GM23338 (cell line): ENCODE data around the gene CACNA2D4.

Experiments used
- CREB1 ChIP-seq: fragments of 250-450 bp; sonication (Bioruptor Pico); IDR thresholded peaks from 2 replicates; pipeline ENCODE4 v1.5.0; 2020; ENCODE audit warnings: low read depth, mild to moderate bottlenecking, moderate library complexity
- CTCF ChIP-seq, 2 experiments: fragments of 200-600 bp in 1 of 2; sonication (generic) in 1 of 2; conservative IDR thresholded peaks; 2 replicates each; pipeline versions ENCODE4 v1.5.1 to v1.6.1; 2016 to 2017; ENCODE audit warnings: antibody characterized with exemption in 2 of 2, low read depth in 2 of 2, mild to moderate bottlenecking in 2 of 2, moderate library complexity in 1 of 2
- EZH2 ChIP-seq: fragments of 200-600 bp; sonication (generic); IDR thresholded peaks from one replicate; pipeline ENCODE4 v1.8.0; 2017; ENCODE audit warnings: antibody characterized with exemption, mild to moderate bottlenecking, low read depth; ENCODE audit not compliant: unreplicated experiment
- EZH2phosphoT487 ChIP-seq: fragments of 200-600 bp; sonication (generic); IDR thresholded peaks from one replicate; pipeline ENCODE4 v1.8.1; 2018; ENCODE audit warnings: antibody characterized with exemption; ENCODE audit not compliant: unreplicated experiment
- JUNB ChIP-seq: IDR thresholded peaks from one replicate; pipeline ENCODE4 v1.6.1; 2016; ENCODE audit warnings: antibody characterized with exemption; ENCODE audit not compliant: unreplicated experiment
- NANOG ChIP-seq: IDR thresholded peaks from 2 replicates; pipeline ENCODE4 v1.6.1; 2016; ENCODE audit warnings: antibody characterized with exemption, borderline replicate concordance
- POLR2AphosphoS5 ChIP-seq: IDR thresholded peaks from 2 replicates; pipeline ENCODE4 v1.6.1; 2016; ENCODE audit warnings: antibody characterized with exemption, low read depth
- STAT1 ChIP-seq: IDR thresholded peaks from one replicate; pipeline ENCODE4 v1.6.1; 2016; ENCODE audit warnings: antibody characterized with exemption; ENCODE audit not compliant: unreplicated experiment
- ZNF114 ChIP-seq: fragments of 250-450 bp; sonication (Bioruptor Pico); IDR thresholded peaks from 2 replicates; pipeline ENCODE4 v1.5.0; 2020; ENCODE audit warnings: mild to moderate bottlenecking, moderate library complexity
- ZNF331 ChIP-seq: fragments of 250-450 bp; sonication (Bioruptor Pico); IDR thresholded peaks from 2 replicates; pipeline ENCODE4 v1.5.0; 2020; ENCODE audit warnings: low read depth, mild to moderate bottlenecking, moderate library complexity
- TF ChIP-seq, protein P1 (sequence below): IDR thresholded peaks from one replicate; pipeline ENCODE4 v1.6.1; 2018; ENCODE audit warnings: antibody characterized with exemption; ENCODE audit not compliant: unreplicated experiment
- TF ChIP-seq, protein P2 (sequence below): IDR thresholded peaks from 2 replicates; pipeline ENCODE4 v1.6.1; 2016; ENCODE audit warnings: antibody characterized with exemption
- TF ChIP-seq, protein P3 (sequence below): fragments of 250-450 bp; sonication (Bioruptor Pico); IDR thresholded peaks from 2 replicates; pipeline ENCODE4 v1.5.0; 2020; ENCODE audit warnings: mild to moderate bottlenecking, moderate library complexity

DNA sequence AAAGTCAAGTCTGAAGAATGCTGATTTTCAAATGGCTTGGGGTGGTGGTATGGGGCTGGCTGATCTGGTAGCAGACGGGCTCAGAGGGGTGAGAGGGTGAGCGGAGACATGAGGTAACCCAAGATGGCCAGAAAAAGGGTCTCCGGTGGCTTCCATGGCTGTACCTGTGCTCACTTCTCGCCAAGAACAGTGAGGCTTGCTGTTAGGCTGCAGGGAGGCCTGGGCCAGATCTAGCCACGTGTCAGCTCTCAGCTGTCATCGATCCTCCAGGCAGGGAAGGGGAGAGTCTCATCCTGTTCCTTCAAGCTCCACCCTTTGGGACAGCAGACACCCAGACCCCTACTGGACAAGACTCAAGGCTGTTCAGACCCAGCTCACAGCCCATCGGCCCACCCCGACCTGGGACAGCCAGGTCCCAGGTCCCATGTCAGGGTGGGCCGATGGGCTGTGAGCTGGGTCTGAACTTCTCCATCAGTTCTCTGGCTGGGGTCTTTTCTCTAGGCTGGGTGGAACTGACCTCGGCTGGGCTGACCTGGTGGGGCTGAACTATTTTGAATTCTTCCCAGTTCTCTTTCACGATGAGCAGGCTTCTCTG, 89.0 kb downstream of the CACNA2D4 start:
- TF ChIP-seq CTCF (conservative IDR thresholded peaks at IDR 0.05; ENCODE audit: low read depth in 2 of 2): no peak
- no peak for TF ChIP-seq NANOG
- no peak for TF ChIP-seq EZH2
- TF ChIP-seq ZNF331: no peak
- no peak for TF ChIP-seq JUNB
- TF ChIP-seq POLR2AphosphoS5: no peak
- no peak for TF ChIP-seq STAT1
- no peak for TF ChIP-seq CREB1 (CRISPR knock-in tag)
- TF ChIP-seq, protein P1, sequence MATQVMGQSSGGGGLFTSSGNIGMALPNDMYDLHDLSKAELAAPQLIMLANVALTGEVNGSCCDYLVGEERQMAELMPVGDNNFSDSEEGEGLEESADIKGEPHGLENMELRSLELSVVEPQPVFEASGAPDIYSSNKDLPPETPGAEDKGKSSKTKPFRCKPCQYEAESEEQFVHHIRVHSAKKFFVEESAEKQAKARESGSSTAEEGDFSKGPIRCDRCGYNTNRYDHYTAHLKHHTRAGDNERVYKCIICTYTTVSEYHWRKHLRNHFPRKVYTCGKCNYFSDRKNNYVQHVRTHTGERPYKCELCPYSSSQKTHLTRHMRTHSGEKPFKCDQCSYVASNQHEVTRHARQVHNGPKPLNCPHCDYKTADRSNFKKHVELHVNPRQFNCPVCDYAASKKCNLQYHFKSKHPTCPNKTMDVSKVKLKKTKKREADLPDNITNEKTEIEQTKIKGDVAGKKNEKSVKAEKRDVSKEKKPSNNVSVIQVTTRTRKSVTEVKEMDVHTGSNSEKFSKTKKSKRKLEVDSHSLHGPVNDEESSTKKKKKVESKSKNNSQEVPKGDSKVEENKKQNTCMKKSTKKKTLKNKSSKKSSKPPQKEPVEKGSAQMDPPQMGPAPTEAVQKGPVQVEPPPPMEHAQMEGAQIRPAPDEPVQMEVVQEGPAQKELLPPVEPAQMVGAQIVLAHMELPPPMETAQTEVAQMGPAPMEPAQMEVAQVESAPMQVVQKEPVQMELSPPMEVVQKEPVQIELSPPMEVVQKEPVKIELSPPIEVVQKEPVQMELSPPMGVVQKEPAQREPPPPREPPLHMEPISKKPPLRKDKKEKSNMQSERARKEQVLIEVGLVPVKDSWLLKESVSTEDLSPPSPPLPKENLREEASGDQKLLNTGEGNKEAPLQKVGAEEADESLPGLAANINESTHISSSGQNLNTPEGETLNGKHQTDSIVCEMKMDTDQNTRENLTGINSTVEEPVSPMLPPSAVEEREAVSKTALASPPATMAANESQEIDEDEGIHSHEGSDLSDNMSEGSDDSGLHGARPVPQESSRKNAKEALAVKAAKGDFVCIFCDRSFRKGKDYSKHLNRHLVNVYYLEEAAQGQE: no peak
- no peak for TF ChIP-seq EZH2phosphoT487
- TF ChIP-seq, protein P2, sequence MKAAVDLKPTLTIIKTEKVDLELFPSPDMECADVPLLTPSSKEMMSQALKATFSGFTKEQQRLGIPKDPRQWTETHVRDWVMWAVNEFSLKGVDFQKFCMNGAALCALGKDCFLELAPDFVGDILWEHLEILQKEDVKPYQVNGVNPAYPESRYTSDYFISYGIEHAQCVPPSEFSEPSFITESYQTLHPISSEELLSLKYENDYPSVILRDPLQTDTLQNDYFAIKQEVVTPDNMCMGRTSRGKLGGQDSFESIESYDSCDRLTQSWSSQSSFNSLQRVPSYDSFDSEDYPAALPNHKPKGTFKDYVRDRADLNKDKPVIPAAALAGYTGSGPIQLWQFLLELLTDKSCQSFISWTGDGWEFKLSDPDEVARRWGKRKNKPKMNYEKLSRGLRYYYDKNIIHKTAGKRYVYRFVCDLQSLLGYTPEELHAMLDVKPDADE: no peak
- TF ChIP-seq ZNF114: no peak
- TF ChIP-seq, protein P3, sequence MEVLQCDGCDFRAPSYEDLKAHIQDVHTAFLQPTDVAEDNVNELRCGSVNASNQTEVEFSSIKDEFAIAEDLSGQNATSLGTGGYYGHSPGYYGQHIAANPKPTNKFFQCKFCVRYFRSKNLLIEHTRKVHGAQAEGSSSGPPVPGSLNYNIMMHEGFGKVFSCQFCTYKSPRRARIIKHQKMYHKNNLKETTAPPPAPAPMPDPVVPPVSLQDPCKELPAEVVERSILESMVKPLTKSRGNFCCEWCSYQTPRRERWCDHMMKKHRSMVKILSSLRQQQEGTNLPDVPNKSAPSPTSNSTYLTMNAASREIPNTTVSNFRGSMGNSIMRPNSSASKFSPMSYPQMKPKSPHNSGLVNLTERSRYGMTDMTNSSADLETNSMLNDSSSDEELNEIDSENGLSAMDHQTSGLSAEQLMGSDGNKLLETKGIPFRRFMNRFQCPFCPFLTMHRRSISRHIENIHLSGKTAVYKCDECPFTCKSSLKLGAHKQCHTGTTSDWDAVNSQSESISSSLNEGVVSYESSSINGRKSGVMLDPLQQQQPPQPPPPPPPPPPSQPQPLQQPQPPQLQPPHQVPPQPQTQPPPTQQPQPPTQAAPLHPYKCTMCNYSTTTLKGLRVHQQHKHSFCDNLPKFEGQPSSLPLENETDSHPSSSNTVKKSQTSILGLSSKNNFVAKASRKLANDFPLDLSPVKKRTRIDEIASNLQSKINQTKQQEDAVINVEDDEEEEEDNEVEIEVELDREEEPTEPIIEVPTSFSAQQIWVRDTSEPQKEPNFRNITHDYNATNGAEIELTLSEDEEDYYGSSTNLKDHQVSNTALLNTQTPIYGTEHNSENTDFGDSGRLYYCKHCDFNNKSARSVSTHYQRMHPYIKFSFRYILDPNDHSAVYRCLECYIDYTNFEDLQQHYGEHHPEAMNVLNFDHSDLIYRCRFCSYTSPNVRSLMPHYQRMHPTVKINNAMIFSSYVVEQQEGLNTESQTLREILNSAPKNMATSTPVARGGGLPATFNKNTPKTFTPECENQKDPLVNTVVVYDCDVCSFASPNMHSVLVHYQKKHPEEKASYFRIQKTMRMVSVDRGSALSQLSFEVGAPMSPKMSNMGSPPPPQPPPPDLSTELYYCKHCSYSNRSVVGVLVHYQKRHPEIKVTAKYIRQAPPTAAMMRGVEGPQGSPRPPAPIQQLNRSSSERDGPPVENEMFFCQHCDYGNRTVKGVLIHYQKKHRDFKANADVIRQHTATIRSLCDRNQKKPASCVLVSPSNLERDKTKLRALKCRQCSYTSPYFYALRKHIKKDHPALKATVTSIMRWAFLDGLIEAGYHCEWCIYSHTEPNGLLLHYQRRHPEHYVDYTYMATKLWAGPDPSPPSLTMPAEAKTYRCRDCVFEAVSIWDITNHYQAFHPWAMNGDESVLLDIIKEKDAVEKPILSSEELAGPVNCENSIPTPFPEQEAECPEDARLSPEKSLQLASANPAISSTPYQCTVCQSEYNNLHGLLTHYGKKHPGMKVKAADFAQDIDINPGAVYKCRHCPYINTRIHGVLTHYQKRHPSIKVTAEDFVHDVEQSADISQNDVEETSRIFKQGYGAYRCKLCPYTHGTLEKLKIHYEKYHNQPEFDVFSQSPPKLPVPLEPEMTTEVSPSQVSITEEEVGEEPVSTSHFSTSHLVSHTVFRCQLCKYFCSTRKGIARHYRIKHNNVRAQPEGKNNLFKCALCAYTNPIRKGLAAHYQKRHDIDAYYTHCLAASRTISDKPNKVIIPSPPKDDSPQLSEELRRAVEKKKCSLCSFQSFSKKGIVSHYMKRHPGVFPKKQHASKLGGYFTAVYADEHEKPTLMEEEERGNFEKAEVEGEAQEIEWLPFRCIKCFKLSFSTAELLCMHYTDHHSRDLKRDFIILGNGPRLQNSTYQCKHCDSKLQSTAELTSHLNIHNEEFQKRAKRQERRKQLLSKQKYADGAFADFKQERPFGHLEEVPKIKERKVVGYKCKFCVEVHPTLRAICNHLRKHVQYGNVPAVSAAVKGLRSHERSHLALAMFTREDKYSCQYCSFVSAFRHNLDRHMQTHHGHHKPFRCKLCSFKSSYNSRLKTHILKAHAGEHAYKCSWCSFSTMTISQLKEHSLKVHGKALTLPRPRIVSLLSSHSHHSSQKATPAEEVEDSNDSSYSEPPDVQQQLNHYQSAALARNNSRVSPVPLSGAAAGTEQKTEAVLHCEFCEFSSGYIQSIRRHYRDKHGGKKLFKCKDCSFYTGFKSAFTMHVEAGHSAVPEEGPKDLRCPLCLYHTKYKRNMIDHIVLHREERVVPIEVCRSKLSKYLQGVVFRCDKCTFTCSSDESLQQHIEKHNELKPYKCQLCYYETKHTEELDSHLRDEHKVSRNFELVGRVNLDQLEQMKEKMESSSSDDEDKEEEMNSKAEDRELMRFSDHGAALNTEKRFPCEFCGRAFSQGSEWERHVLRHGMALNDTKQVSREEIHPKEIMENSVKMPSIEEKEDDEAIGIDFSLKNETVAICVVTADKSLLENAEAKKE (CRISPR knock-in tag): no peak
